GM18951 (cell line): ENCODE results near the gene CIAO3.

ENCODE experiments used
- POLR2A ChIP-seq: IDR thresholded peaks from 4 replicates; pipeline ENCODE4 v1.6.1; 2011; ENCODE audit warnings: mild to moderate bottlenecking; ENCODE audit not compliant: insufficient read length, insufficient read depth; ENCODE audit errors: extremely low read depth
- in situ Hi-C: fragments of 300-500 bp; cut with MboI; formaldehyde crosslinking; loops from one replicate; pipeline ENCODE4 v1.12.0; 2022; ENCODE audit warnings: low sequenced_read_pairs, mixed read lengths, inconsistent platforms; ENCODE audit not compliant: unreplicated experiment

CIAO3 gene

GRCh38 chr16:740764-741505, at the start of gene CIAO3:
TSS of gene CIAO3 (minus strand) at chr16:740997. CDS start at chr16:740985, 12 bp downstream.
- peak; percentile 86 for TF ChIP-seq POLR2A
- in situ Hi-C loops: no loop called here

- in situ Hi-C loops: no loop called here
- no peak for TF ChIP-seq POLR2A
Observed at GRCh38 chr16:790086-790485, 49.3 kb upstream of the CIAO3 start.

- in situ Hi-C loops: loop anchor here (10.0 kb wide), 1 partner anchor 75 kb away; the partner anchor contains the start of gene METRN
- TF ChIP-seq POLR2A: no peak
Observed at GRCh38 chr16:789191-789850, 48.5 kb upstream of the CIAO3 start.

GRCh38 chr16:788399-789126, 47.8 kb upstream of the CIAO3 start, which contains the start of gene CHTF18:
TSS of gene CHTF18 (plus strand) at chr16:788620. CDS start at chr16:788685, 65 bp downstream.
- in situ Hi-C loops: loop anchor here (10.0 kb wide), 1 partner anchor 74 kb away; the partner anchor contains the start of gene METRN
- peak; percentile 72 for TF ChIP-seq POLR2A

GRCh38 chr16:787978-788398, 47.2 kb upstream of the CIAO3 start, which contains the start of gene RPUSD1:
TSS of gene RPUSD1 (minus strand) at chr16:788381. CDS start at chr16:787737, 644 bp downstream.
- in situ Hi-C loops: loop anchor here (10.0 kb wide), 1 partner anchor 73 kb away; the partner anchor contains the start of gene METRN
- peak; percentile 81 for TF ChIP-seq POLR2A

- in situ Hi-C loops: loop anchor here (10.0 kb wide), 1 partner anchor 73 kb away; the partner anchor contains the start of gene METRN
- no peak for TF ChIP-seq POLR2A
Observed at GRCh38 chr16:787321-787966, 46.6 kb upstream of the CIAO3 start.

GRCh38 chr16:785563-786535, 45.1 kb upstream of the CIAO3 start:
- peak; percentile 16 for TF ChIP-seq POLR2A
- in situ Hi-C loops: loop anchor here (10.0 kb wide), 1 partner anchor 71 kb away; the partner anchor contains the start of gene METRN

GRCh38 chr16:784431-784830, 43.6 kb upstream of the CIAO3 start:
- in situ Hi-C loops: loop anchor here (10.0 kb wide), 1 partner anchor 70 kb away; the partner anchor contains the start of gene METRN
- no peak for TF ChIP-seq POLR2A

- in situ Hi-C loops: loop anchor here (10.0 kb wide), 1 partner anchor 69 kb away; the partner anchor contains the start of gene METRN
- TF ChIP-seq POLR2A: no peak
Observed at GRCh38 chr16:783404-784161, 42.8 kb upstream of the CIAO3 start.

- in situ Hi-C loops: loop anchor here (10.0 kb wide), 1 partner anchor 68 kb away; the partner anchor contains the start of gene METRN
- TF ChIP-seq POLR2A: no peak
Observed at GRCh38 chr16:782766-783403, 42.1 kb upstream of the CIAO3 start.

GRCh38 chr16:782258-782657, 41.5 kb upstream of the CIAO3 start:
- in situ Hi-C loops: loop anchor here (10.0 kb wide), 1 partner anchor 67 kb away; the partner anchor contains the start of gene METRN
- TF ChIP-seq POLR2A: no peak
